OCI-LY3 (cell line): ENCODE results near the gene CTNNA1.
"Not testable (repeated sequence)": the region's sequence is repeated elsewhere in the genome, so short reads cannot be mapped to it uniquely, and the experiment has no call there.

Experiments used
- H2AFZ ChIP-seq: fragments of 200-600, 300-600 bp; shearing (Covaris generic); 2 replicates; pipeline ENCODE4 v1.6.0; 2014; ENCODE audit warnings: antibody characterized with exemption, low read depth, low read length
- H3K27ac ChIP-seq: fragments of 200-600, 300-600 bp; sonication (generic); 2 replicates; pipeline ENCODE4 v1.5.1; 2014; ENCODE audit warnings: mild to moderate bottlenecking, low read length, moderate library complexity, mixed read lengths
- H3K27me3 ChIP-seq: fragments of 200-600, 300-600 bp; sonication (generic); 2 replicates; pipeline ENCODE4 v1.6.1; 2014; ENCODE audit warnings: low read depth, low read length, mixed read lengths
- H3K36me3 ChIP-seq: fragments of 200-600, 300-600 bp; sonication (generic); replicated peaks from 2 replicates; pipeline ENCODE3; 2014; ENCODE audit warnings: low read depth, low read length, mixed read lengths
- H3K4me1 ChIP-seq: fragments of 300-600, 200-600 bp; sonication (generic); 2 replicates; pipeline ENCODE4 v1.6.1; 2014; ENCODE audit warnings: low read length, mixed read lengths
- H3K4me2 ChIP-seq: fragments of 200-600, 300-600 bp; sonication (generic); 2 replicates; pipeline ENCODE4 v1.6.1; 2014; ENCODE audit warnings: low read length, mixed read lengths
- H3K4me3 ChIP-seq: fragments of 300-600, 200-600 bp; sonication (generic); 2 replicates; pipeline ENCODE4 v1.5.1; 2014; ENCODE audit warnings: antibody characterized with exemption, mild to moderate bottlenecking, low read length, moderate library complexity
- H3K79me2 ChIP-seq: fragments of 300-600, 200-600 bp; shearing (Covaris generic); 2 replicates; pipeline ENCODE4 v1.6.1; 2014; ENCODE audit warnings: mild to moderate bottlenecking, low read length, mixed read lengths
- H3K9ac ChIP-seq: fragments of 300-600, 200-600 bp; shearing (Covaris generic); 2 replicates; pipeline ENCODE4 v1.6.0; 2014; ENCODE audit warnings: mild to moderate bottlenecking, low read length, moderate library complexity
- H3K9me3 ChIP-seq: fragments of 200-600, 300-600 bp; shearing (Covaris generic); 2 replicates; pipeline ENCODE4 v1.6.1; 2014; ENCODE audit warnings: low read length, mixed read lengths; ENCODE audit not compliant: insufficient read depth
- H4K20me1 ChIP-seq: fragments of 200-600, 300-600 bp; sonication (generic); 2 replicates; pipeline ENCODE4 v1.6.1; 2016; ENCODE audit warnings: low read length, mixed read lengths; ENCODE audit not compliant: insufficient read depth
- CTCF ChIP-seq: fragments of 200-600, 300-600 bp; sonication (generic); IDR thresholded peaks from 2 replicates; pipeline ENCODE4 v1.5.1; 2014; ENCODE audit warnings: antibody characterized with exemption, low read length, low read depth
- EZH2phosphoT487 ChIP-seq: fragments of 200-600 bp; shearing (Covaris generic); IDR thresholded peaks from 2 replicates; pipeline ENCODE4 v1.6.1; 2018; ENCODE audit warnings: antibody characterized with exemption, mixed run types, low read depth

CTNNA1 gene

GRCh38 chr5:138809391-138809790 lies 56.2 kb downstream of the CTNNA1 start:
- TF ChIP-seq EZH2phosphoT487 (no peak), CTCF (no peak)
- H4K20me1 ChIP-seq, result no peaks in the 10 kb centered on the region
- H2AFZ ChIP-seq, result no peak overlapping the region
- H3K9ac ChIP-seq, result no peak overlapping the region
- H3K4me3 ChIP-seq, result no peak overlapping the region
- no peaks in the 10 kb centered on the region for H3K79me2 ChIP-seq
- no peaks in the 10 kb centered on the region for H3K27me3 ChIP-seq
- H3K27ac ChIP-seq, result no peak overlapping the region
- no peaks in the 10 kb centered on the region for H3K36me3 ChIP-seq
- no peaks in the 10 kb centered on the region for H3K4me1 ChIP-seq
- no peak overlapping the region for H3K4me2 ChIP-seq
- no peaks in the 10 kb centered on the region for H3K9me3 ChIP-seq

- H3K9ac ChIP-seq, H2AFZ ChIP-seq, H3K4me1 ChIP-seq, H3K36me3 ChIP-seq, H4K20me1 ChIP-seq, H3K4me3 ChIP-seq, H3K79me2 ChIP-seq, H3K27me3 ChIP-seq, H3K4me2 ChIP-seq, H3K27ac ChIP-seq, H3K9me3 ChIP-seq: not testable (repeated sequence)
These were observed 57.6 kb downstream of the CTNNA1 start for GRCh38 chr5:138810861-138811260.

GRCh38 chr5:138815529-138815928 lies 62.3 kb downstream of the CTNNA1 start:
- no peak overlapping the region for H3K4me3 ChIP-seq
- H3K79me2 ChIP-seq, result no peaks in the 10 kb centered on the region
- no peaks in the 10 kb centered on the region for H3K27me3 ChIP-seq
- no peaks in the 10 kb centered on the region for H3K9me3 ChIP-seq
- TF ChIP-seq CTCF (no peak), EZH2phosphoT487 (no peak)
- no peak overlapping the region for H3K9ac ChIP-seq
- no peaks in the 10 kb centered on the region for H3K36me3 ChIP-seq
- H2AFZ ChIP-seq, result no peak overlapping the region
- no peaks in the 10 kb centered on the region for H4K20me1 ChIP-seq
- H3K4me2 ChIP-seq, result no peak overlapping the region
- H3K27ac ChIP-seq, result no peak overlapping the region
- no peaks in the 10 kb centered on the region for H3K4me1 ChIP-seq

- H3K27me3 ChIP-seq, result no peaks in the 10 kb centered on the region
- no peak overlapping the region for H3K27ac ChIP-seq
- H3K4me1 ChIP-seq, result no peaks in the 10 kb centered on the region
- no peak overlapping the region for H3K4me2 ChIP-seq
- no peaks in the 10 kb centered on the region for H3K79me2 ChIP-seq
- H2AFZ ChIP-seq, result no peak overlapping the region
- H3K9me3 ChIP-seq, result no peaks in the 10 kb centered on the region
- no peaks in the 10 kb centered on the region for H4K20me1 ChIP-seq
- H3K36me3 ChIP-seq, result no peaks in the 10 kb centered on the region
- H3K9ac ChIP-seq, result no peak overlapping the region
- TF ChIP-seq EZH2phosphoT487 (no peak), CTCF (no peak)
- no peak overlapping the region for H3K4me3 ChIP-seq
These were observed 64.0 kb downstream of the CTNNA1 start for GRCh38 chr5:138817241-138817640.

- H3K9me3 ChIP-seq, result no peaks in the 10 kb centered on the region
- no peak overlapping the region for H3K9ac ChIP-seq
- no peak overlapping the region for H3K4me2 ChIP-seq
- H3K27me3 ChIP-seq, result no peaks in the 10 kb centered on the region
- no peaks in the 10 kb centered on the region for H3K4me1 ChIP-seq
- no peaks in the 10 kb centered on the region for H4K20me1 ChIP-seq
- TF ChIP-seq EZH2phosphoT487 (no peak), CTCF (no peak)
- H2AFZ ChIP-seq, result no peak overlapping the region
- H3K79me2 ChIP-seq, result no peaks in the 10 kb centered on the region
- no peak overlapping the region for H3K4me3 ChIP-seq
- no peaks in the 10 kb centered on the region for H3K36me3 ChIP-seq
- no peak overlapping the region for H3K27ac ChIP-seq
These were observed 65.9 kb downstream of the CTNNA1 start for GRCh38 chr5:138819081-138819480.
